ENCODE results near the gene XYLT1. TPM values are rescaled to one million over a fixed set of nuclear protein-coding genes. Genes with fewer than 3 reads are reported as not detected.
A peak's percentile ranks its signal among the peaks of the same experiment; 100 is the strongest.

XYLT1 gene
- polyA plus RNA-seq, 1 of the 3 experiments (the other 2 are of a cell fraction) = 17.6 TPM

DNA sequence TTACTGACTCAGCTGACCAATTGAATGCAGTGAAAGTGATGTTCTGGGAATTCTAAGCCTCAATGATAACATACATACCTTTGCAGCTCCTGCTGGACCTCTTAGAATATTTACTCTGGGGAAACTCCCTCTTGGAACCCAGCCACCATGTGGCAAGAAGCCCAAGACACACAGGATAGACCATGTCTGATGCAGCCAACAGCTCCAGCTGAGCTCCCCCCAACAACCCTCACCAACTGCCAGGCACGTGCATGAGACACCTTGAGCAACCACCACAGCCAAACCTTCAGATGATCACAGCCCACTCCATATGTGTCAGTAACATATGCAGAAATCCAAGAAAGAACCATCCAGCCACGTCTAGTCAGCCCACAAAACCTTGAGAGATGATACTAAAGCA is 53.0 kb downstream of the XYLT1 start:
- peak overlapping the region in 1 of 2 experiments; percentile 44; a peak in 1 of 4 replicates for H3K27ac ChIP-seq (ENCODE audit: low read depth in 2 of 2, low read length in 1 of 2)
- TF ChIP-seq ELF1 (IDR thresholded peaks at IDR 0.05) = no peak
- TF ChIP-seq SIN3A (IDR thresholded peaks at IDR 0.05; ENCODE audit: borderline replicate concordance, low read depth, low read length) = no peak
- TF ChIP-seq, protein P1, sequence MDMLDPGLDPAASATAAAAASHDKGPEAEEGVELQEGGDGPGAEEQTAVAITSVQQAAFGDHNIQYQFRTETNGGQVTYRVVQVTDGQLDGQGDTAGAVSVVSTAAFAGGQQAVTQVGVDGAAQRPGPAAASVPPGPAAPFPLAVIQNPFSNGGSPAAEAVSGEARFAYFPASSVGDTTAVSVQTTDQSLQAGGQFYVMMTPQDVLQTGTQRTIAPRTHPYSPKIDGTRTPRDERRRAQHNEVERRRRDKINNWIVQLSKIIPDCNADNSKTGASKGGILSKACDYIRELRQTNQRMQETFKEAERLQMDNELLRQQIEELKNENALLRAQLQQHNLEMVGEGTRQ (IDR thresholded peaks at IDR 0.05; ENCODE audit: borderline replicate concordance, low read depth, low read length) = no peak
- TF ChIP-seq GATA2 (CRISPR knock-in tag; IDR thresholded peaks at IDR 0.05) = no peak
- no peak for TF ChIP-seq YY1 (IDR thresholded peaks at IDR 0.05; ENCODE audit: low read depth)
- TF ChIP-seq POLR2AphosphoS5 (IDR thresholded peaks at IDR 0.05; ENCODE audit: low read depth, low read length) = no peak
- TF ChIP-seq, protein P2, sequence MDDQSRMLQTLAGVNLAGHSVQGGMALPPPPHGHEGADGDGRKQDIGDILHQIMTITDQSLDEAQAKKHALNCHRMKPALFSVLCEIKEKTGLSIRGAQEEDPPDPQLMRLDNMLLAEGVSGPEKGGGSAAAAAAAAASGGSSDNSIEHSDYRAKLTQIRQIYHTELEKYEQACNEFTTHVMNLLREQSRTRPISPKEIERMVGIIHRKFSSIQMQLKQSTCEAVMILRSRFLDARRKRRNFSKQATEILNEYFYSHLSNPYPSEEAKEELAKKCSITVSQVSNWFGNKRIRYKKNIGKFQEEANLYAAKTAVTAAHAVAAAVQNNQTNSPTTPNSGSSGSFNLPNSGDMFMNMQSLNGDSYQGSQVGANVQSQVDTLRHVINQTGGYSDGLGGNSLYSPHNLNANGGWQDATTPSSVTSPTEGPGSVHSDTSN (IDR thresholded peaks at IDR 0.05) = no peak
- TF ChIP-seq, protein P3, sequence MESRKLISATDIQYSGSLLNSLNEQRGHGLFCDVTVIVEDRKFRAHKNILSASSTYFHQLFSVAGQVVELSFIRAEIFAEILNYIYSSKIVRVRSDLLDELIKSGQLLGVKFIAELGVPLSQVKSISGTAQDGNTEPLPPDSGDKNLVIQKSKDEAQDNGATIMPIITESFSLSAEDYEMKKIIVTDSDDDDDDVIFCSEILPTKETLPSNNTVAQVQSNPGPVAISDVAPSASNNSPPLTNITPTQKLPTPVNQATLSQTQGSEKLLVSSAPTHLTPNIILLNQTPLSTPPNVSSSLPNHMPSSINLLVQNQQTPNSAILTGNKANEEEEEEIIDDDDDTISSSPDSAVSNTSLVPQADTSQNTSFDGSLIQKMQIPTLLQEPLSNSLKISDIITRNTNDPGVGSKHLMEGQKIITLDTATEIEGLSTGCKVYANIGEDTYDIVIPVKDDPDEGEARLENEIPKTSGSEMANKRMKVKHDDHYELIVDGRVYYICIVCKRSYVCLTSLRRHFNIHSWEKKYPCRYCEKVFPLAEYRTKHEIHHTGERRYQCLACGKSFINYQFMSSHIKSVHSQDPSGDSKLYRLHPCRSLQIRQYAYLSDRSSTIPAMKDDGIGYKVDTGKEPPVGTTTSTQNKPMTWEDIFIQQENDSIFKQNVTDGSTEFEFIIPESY (IDR thresholded peaks at IDR 0.05; ENCODE audit: borderline replicate concordance, low read depth) = no peak
- TF ChIP-seq, protein P4, sequence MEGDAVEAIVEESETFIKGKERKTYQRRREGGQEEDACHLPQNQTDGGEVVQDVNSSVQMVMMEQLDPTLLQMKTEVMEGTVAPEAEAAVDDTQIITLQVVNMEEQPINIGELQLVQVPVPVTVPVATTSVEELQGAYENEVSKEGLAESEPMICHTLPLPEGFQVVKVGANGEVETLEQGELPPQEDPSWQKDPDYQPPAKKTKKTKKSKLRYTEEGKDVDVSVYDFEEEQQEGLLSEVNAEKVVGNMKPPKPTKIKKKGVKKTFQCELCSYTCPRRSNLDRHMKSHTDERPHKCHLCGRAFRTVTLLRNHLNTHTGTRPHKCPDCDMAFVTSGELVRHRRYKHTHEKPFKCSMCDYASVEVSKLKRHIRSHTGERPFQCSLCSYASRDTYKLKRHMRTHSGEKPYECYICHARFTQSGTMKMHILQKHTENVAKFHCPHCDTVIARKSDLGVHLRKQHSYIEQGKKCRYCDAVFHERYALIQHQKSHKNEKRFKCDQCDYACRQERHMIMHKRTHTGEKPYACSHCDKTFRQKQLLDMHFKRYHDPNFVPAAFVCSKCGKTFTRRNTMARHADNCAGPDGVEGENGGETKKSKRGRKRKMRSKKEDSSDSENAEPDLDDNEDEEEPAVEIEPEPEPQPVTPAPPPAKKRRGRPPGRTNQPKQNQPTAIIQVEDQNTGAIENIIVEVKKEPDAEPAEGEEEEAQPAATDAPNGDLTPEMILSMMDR (IDR thresholded peaks at IDR 0.05) = no peak
- TF ChIP-seq FOSL2 (IDR thresholded peaks at IDR 0.05; ENCODE audit: borderline replicate concordance, low read depth) = no peak
- no peak for TF ChIP-seq SMC3 (IDR thresholded peaks at IDR 0.05; ENCODE audit: low read depth, low read length)
- TF ChIP-seq, protein P5, sequence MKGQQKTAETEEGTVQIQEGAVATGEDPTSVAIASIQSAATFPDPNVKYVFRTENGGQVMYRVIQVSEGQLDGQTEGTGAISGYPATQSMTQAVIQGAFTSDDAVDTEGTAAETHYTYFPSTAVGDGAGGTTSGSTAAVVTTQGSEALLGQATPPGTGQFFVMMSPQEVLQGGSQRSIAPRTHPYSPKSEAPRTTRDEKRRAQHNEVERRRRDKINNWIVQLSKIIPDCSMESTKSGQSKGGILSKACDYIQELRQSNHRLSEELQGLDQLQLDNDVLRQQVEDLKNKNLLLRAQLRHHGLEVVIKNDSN (IDR thresholded peaks at IDR 0.05; ENCODE audit: borderline replicate concordance, low read depth) = no peak
- no peak for TF ChIP-seq RFX5 (IDR thresholded peaks at IDR 0.05; ENCODE audit: low read length)
- no peak for TF ChIP-seq MEF2A (IDR thresholded peaks at IDR 0.05; ENCODE audit: borderline replicate concordance, low read depth)
- no peak for TF ChIP-seq GABPA (IDR thresholded peaks at IDR 0.05; ENCODE audit: low read depth)
- no peak for TF ChIP-seq TAF1 (IDR thresholded peaks at IDR 0.05; ENCODE audit: borderline replicate concordance, low read depth, low read length)
- no peak for TF ChIP-seq RCOR1 (IDR thresholded peaks at IDR 0.05; ENCODE audit: low read length)
- no peak for TF ChIP-seq EP300 (IDR thresholded peaks at IDR 0.05; ENCODE audit: borderline replicate concordance in 1 of 2, low read depth in 1 of 2, low read length in 1 of 2)
- TF ChIP-seq, protein P6, sequence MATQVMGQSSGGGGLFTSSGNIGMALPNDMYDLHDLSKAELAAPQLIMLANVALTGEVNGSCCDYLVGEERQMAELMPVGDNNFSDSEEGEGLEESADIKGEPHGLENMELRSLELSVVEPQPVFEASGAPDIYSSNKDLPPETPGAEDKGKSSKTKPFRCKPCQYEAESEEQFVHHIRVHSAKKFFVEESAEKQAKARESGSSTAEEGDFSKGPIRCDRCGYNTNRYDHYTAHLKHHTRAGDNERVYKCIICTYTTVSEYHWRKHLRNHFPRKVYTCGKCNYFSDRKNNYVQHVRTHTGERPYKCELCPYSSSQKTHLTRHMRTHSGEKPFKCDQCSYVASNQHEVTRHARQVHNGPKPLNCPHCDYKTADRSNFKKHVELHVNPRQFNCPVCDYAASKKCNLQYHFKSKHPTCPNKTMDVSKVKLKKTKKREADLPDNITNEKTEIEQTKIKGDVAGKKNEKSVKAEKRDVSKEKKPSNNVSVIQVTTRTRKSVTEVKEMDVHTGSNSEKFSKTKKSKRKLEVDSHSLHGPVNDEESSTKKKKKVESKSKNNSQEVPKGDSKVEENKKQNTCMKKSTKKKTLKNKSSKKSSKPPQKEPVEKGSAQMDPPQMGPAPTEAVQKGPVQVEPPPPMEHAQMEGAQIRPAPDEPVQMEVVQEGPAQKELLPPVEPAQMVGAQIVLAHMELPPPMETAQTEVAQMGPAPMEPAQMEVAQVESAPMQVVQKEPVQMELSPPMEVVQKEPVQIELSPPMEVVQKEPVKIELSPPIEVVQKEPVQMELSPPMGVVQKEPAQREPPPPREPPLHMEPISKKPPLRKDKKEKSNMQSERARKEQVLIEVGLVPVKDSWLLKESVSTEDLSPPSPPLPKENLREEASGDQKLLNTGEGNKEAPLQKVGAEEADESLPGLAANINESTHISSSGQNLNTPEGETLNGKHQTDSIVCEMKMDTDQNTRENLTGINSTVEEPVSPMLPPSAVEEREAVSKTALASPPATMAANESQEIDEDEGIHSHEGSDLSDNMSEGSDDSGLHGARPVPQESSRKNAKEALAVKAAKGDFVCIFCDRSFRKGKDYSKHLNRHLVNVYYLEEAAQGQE (IDR thresholded peaks at IDR 0.05; ENCODE audit: low read depth, low read length) = no peak
- no peak for TF ChIP-seq RAD21 (IDR thresholded peaks at IDR 0.05; ENCODE audit: low read length)

More for the DNA sequence above, 53.0 kb downstream of the XYLT1 start:
- Histone ChIP-seq H3K4me1 (ENCODE audit: control insufficient read depth in 1 of 2, insufficient read depth in 2 of 2, low read depth in 1 of 2, low read length in 1 of 2) (peaks cover 6 to 9% of the 10 kb centered on the region in 2 experiments; a peak in 1 of 4 replicates), H3K9me3 (no peaks in the 10 kb centered on the region), H2AFZ (ENCODE audit: low read depth) (no peak overlapping the region), H3K79me2 (ENCODE audit: insufficient read depth) (peaks cover 100% of the 10 kb centered on the region), H3K4me2 (no peak overlapping the region), H3K9ac (no peak overlapping the region), H3K36me3 (replicated peaks in 1 of 2; ENCODE audit: control insufficient read depth in 1 of 2, insufficient read depth in 2 of 2, low read length in 1 of 2) (peaks cover 0 to 34% of the 10 kb centered on the region in 2 experiments), H3K9me2 (no peaks in the 10 kb centered on the region), H3F3A (replicated peaks; ENCODE audit: insufficient read depth) (peaks cover 25% of the 10 kb centered on the region), H4K20me1 (ENCODE audit: insufficient read depth) (peaks cover 100% of the 10 kb centered on the region), H3K4me3 (ENCODE audit: low read depth in 2 of 2, low read length in 1 of 2) (no peak overlapping the region), H3K27me3 (ENCODE audit: insufficient read depth) (no peaks in the 10 kb centered on the region)
- WGBS (ENCODE audit: low lambda C conversion rate) = 54% methylated on average over 2 of the region's 2 CpGs
- no peak for DNase-seq
- POLR2A ChIA-PET = no interaction called here
- CTCF ChIA-PET = interaction anchor here (0.9 kb wide), 1 partner anchor 16 kb away, joined by 3 read pairs; no protein-coding TSS in a partner anchor

Measured in SK-N-SH (cell line).